Colonic mucosa (tissue), 4 donors: ENCODE results near the gene ALDH3B1. TPM values are rescaled to one million over a fixed set of nuclear protein-coding genes. Genes with fewer than 3 reads are reported as not detected.

ENCODE experiments used
- DNase-seq: peaks from one replicate; pipeline ENCODE4 v3.0.0-alpha.2; 2020
- H3K27ac ChIP-seq: fragments of 200-600 bp; one replicate; pipeline ENCODE4 v1.8.0; 2021
- H3K27me3 ChIP-seq: fragments of 200-600 bp; one replicate; pipeline ENCODE4 v1.8.0; 2021
- H3K36me3 ChIP-seq: fragments of 200-600 bp; one replicate; pipeline ENCODE4 v1.8.0; 2021
- H3K4me1 ChIP-seq: fragments of 200-600 bp; one replicate; pipeline ENCODE4 v1.8.0; 2021; ENCODE audit warnings: mild to moderate bottlenecking
- H3K4me3 ChIP-seq: fragments of 200-600 bp; one replicate; pipeline ENCODE4 v1.8.0; 2021
- H3K9ac ChIP-seq, 2 donors: one replicate each; pipeline ENCODE4 v1.7.0; 2013; ENCODE audit warnings: control low read depth in 2 of 2, low read depth in 2 of 2, low read length in 2 of 2
- H3K9me3 ChIP-seq: fragments of 200-600 bp; one replicate; pipeline ENCODE4 v1.8.0; 2021
- intact Hi-C: fragments of 100-400 bp; cut with DNase I; formaldehyde crosslinking; loops from one replicate; pipeline ENCODE4 v1.14.1; 2022
- total RNA-seq, 2 donors: library from RNA; stranded (reverse); fragmentation: NEBNext Ultra II Directional in 1 of 2; extraction: Animal tissue kit (Norgen Biotek cat#: 25700) in 1 of 2; gene quantifications; one replicate each; pipeline ENCODE4 v1.2.1, GENCODE V29; 2021
- TF ChIP-seq, protein P1 (sequence below): fragments of 200-600 bp; IDR thresholded peaks from one replicate; pipeline ENCODE4 v1.8.0; 2022; ENCODE audit warnings: antibody characterized with exemption, mild to moderate bottlenecking
- donor health status: healthy.
- donor health status: DM: no; HTN: no; CAD: no.
- donor health status: DM: no; HTN: no; CAD: no.

The ALDH3B1 gene
- total RNA-seq, 2 donors from 2014 or later: 17.7 to 18.8 TPM

DNA sequence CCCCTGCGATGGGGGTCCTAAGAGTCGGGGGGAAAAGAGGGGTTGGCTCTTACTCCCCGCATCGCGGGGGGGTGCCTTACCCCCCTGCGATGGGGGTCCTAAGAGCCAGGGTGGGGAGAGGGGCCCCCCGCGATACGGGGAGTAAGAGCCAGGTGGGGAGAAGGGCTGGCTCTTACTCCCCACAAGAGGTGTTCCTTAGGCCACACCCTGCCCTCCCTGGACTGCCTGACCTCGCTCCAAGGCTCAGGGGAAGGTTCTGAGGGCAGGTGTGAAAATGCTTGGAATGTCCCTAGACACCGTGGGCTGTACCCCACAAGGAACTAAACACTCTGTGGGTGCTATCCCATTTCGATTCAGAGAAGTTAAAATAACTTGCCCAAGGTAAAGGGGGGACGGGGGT lies 14.1 kb upstream of the ALDH3B1 start:
- intact Hi-C loops: no loop called here
- Histone ChIP-seq H3K4me3 (no peak overlapping the region), H3K36me3 (no peaks in the 10 kb centered on the region), H3K9me3 (no peaks in the 10 kb centered on the region), H3K9ac (no peak overlapping the region), H3K27ac (no peak overlapping the region), H3K27me3 (no peaks in the 10 kb centered on the region), H3K4me1 (peaks cover 10% of the 10 kb centered on the region)
- TF ChIP-seq, protein P1, sequence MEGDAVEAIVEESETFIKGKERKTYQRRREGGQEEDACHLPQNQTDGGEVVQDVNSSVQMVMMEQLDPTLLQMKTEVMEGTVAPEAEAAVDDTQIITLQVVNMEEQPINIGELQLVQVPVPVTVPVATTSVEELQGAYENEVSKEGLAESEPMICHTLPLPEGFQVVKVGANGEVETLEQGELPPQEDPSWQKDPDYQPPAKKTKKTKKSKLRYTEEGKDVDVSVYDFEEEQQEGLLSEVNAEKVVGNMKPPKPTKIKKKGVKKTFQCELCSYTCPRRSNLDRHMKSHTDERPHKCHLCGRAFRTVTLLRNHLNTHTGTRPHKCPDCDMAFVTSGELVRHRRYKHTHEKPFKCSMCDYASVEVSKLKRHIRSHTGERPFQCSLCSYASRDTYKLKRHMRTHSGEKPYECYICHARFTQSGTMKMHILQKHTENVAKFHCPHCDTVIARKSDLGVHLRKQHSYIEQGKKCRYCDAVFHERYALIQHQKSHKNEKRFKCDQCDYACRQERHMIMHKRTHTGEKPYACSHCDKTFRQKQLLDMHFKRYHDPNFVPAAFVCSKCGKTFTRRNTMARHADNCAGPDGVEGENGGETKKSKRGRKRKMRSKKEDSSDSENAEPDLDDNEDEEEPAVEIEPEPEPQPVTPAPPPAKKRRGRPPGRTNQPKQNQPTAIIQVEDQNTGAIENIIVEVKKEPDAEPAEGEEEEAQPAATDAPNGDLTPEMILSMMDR: no peak
- no peak for DNase-seq

DNA sequence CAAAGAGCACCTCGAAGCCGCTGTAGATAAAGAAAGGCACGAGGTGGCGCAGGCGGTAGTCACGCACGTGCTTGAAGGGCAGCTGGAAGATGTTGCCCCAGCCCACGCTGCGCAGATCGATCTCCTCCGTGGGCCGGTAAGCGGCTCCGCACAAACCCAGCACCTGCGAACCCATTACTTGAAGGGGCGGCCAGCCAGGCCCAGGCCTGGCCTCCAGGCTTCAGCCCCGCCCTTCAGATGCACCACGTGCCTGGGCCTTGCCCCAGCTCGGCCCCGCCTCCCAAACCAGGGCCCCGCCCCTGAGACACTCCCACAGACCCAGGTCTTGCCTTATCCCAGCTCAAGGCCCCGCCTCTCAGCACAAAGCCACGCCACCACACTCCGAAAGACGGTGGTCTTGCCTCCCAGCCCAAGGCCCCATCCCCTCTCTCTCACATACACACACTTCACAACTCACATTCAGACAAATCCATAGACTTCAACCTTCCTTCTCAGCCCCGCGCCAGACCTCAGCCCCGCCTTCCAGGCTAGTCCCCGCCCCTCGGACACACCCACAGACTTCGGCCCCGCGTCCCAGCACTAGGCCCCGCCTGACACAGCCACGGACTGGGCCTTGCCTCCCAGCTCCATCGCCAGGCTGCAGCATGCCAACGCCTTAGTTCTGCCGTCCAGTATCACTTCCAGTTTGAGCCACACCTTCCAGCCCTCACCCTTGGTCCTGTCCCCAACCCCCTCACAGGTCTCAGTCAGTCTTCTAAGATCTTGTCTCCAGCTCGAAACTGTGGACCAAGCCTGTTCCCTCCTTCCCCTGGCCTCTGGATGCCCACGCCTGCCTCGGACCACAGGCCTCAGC lies 13.3 kb upstream of the ALDH3B1 start:
- intact Hi-C loops: no loop called here
- Histone ChIP-seq H3K36me3 (no peaks in the 10 kb centered on the region), H3K27ac (peak overlapping the region; percentile 77), H3K4me3 (peak overlapping the region; percentile 31), H3K27me3 (no peaks in the 10 kb centered on the region), H3K4me1 (peaks cover 10% of the 10 kb centered on the region), H3K9ac (no peak overlapping the region), H3K9me3 (no peaks in the 10 kb centered on the region)
- peak; percentile 96 for DNase-seq
- TF ChIP-seq, protein P1: no peak

DNA sequence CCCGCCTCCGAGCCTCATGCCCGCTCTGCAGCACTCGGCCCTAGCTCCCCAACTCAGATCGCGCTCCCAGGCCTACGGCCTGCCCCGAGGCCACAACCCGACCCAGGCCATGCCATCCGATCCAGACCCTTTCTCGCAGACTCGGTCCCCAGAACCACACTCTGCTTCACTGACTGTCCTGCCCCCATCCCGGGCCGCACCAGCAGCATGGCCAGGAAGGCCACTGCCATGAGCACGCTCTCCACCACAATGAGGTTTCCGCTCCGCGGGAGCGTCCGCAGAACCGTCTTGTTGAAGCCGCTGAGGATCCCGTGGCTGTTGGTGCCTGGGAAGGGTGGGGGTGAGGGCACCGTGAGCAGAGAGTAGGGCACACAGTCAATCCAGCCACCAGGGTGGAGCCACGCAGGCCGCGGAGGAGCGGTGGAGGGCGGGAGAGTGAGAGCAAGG lies 12.6 kb upstream of the ALDH3B1 start:
- Histone ChIP-seq H3K4me1 (peaks cover 10% of the 10 kb centered on the region), H3K36me3 (no peaks in the 10 kb centered on the region), H3K9me3 (no peaks in the 10 kb centered on the region), H3K27ac (peak overlapping the region; percentile 77), H3K27me3 (no peaks in the 10 kb centered on the region), H3K9ac (peak overlapping the region in 1 of 2 donors; percentile 24), H3K4me3 (no peak overlapping the region)
- TF ChIP-seq, protein P1: no peak
- DNase-seq: no peak
- intact Hi-C loops: no loop called here

DNA sequence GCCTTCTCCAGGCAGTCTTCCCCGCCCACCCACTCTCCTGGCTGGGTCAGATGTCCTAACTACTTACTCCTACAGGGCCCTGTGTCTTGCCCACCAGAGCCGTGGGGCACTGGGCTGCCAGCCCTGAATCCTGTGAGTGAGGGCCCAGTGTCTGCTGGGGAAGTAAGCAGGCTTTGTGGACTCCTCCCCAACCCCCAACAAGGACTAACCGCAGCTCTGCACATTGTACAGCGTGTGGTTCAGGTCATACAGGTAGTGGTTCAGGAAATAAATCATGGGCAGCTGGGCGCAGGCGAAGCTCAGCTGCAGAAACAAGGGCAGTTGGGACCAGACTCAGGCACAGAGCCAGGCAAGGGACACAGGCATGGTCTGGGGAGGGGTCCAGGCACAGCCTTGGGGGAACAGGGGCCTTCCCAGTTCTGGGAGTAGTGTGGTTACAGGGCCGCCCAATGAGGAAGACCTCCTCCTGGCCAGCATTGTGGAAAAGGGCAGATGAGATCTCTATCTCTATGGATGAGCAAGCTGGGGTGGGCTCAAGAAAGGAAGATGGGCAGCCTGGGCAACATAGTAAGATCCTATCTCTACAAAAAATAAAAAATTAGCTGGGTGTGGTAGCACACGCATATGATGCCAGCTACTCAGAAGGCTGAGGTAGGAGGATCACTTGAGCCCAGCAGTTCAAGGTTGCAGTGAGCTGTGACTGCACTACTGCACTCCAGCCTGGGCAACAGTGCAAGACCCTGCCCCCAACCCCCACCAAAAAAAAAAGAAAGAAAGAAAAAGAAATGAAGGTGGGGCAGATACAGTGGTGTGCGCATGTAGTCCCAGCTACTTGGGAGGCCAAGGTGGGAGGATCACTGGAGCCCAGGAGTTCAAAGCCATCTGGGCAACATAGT lies 11.7 kb upstream of the ALDH3B1 start:
- peak overlapping the region; percentile 77 for H3K27ac ChIP-seq
- no peaks in the 10 kb centered on the region for H3K9me3 ChIP-seq
- no peak overlapping the region for H3K9ac ChIP-seq
- H3K27me3 ChIP-seq: no peaks in the 10 kb centered on the region
- peaks cover 10% of the 10 kb centered on the region for H3K4me1 ChIP-seq
- TF ChIP-seq, protein P1: no peak
- no peak for DNase-seq
- H3K36me3 ChIP-seq: no peaks in the 10 kb centered on the region
- no peak overlapping the region for H3K4me3 ChIP-seq
- intact Hi-C loops: no loop called here

DNA sequence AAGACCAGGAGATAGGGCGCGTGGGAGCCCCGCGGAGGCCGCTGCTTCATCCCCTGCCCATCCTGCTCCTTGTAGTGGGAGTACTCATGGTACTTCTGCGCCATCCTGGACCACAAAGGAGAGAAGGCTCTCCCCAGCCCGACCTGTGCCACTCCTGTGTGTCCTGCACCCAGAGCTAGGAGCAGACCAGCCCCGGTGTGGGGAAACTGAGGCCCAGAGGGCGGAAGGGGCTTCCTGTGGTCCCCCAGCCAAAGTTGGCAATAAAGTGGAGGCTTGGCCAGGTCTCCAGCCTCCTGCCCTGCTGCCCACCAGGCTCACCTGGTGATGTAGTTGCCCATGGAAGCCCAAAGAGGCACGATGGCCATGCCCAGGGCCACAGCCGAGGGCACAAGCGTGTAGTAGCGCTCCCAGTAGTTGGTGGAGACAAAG lies 10.9 kb upstream of the ALDH3B1 start:
- DNase-seq: no peak
- H3K9me3 ChIP-seq: no peaks in the 10 kb centered on the region
- H3K4me3 ChIP-seq: no peak overlapping the region
- no peak overlapping the region for H3K9ac ChIP-seq
- H3K4me1 ChIP-seq: peaks cover 10% of the 10 kb centered on the region
- H3K36me3 ChIP-seq: no peaks in the 10 kb centered on the region
- TF ChIP-seq, protein P1: no peak
- no peak overlapping the region for H3K27ac ChIP-seq
- intact Hi-C loops: no loop called here
- no peaks in the 10 kb centered on the region for H3K27me3 ChIP-seq
